Measurements from ENCODE around the gene BHLHE23. TPM values are rescaled to one million over a fixed set of nuclear protein-coding genes. Genes with fewer than 3 reads are reported as not detected.

Gene BHLHE23
- total RNA-seq, 4 donors from 2014 or later: not detected

DNA sequence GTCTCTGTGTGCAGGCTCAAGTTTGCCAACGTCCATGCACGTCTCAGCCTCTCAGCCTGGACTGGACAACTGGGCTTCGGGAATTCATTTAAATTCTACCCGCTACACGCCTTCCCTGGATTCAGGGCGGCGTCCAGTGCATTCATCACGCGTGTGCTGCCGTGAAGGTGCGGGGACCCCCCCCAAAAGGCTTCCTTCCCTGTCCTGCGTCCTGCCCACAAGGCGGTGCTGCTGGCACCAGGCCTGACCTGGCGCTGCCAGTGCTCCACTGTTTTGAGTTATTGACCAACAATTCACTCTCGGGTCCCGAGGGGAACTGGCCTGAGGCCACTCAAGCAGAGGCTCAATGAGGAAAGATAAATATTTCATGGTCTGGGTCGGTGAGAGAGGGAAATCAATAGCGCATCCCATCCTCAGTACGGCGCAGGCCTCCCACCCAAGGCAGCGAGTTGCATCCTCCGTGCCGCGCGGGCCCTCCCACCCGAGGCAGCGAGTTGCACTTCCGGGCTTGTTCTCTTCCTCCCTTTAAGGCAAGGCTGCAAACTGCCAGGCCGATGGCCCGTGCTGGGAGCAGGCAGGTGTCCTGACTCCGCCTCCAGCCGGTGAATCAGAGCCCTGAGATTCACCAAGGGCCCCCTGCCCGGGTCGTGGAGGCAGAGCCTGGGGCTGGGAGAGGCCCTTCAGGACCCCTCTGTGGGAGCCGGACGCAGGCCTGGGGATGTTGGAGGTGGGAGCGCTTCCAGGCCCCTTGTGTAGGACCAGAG is 22.8 kb upstream of the BHLHE23 start:
- DNase-seq (ENCODE audit: low spot score) (no peak), ATAC-seq (ENCODE audit: low FRiP score) (no peak)
- TF ChIP-seq, protein P1, sequence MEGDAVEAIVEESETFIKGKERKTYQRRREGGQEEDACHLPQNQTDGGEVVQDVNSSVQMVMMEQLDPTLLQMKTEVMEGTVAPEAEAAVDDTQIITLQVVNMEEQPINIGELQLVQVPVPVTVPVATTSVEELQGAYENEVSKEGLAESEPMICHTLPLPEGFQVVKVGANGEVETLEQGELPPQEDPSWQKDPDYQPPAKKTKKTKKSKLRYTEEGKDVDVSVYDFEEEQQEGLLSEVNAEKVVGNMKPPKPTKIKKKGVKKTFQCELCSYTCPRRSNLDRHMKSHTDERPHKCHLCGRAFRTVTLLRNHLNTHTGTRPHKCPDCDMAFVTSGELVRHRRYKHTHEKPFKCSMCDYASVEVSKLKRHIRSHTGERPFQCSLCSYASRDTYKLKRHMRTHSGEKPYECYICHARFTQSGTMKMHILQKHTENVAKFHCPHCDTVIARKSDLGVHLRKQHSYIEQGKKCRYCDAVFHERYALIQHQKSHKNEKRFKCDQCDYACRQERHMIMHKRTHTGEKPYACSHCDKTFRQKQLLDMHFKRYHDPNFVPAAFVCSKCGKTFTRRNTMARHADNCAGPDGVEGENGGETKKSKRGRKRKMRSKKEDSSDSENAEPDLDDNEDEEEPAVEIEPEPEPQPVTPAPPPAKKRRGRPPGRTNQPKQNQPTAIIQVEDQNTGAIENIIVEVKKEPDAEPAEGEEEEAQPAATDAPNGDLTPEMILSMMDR (IDR thresholded peaks at IDR 0.05): no peak

DNA sequence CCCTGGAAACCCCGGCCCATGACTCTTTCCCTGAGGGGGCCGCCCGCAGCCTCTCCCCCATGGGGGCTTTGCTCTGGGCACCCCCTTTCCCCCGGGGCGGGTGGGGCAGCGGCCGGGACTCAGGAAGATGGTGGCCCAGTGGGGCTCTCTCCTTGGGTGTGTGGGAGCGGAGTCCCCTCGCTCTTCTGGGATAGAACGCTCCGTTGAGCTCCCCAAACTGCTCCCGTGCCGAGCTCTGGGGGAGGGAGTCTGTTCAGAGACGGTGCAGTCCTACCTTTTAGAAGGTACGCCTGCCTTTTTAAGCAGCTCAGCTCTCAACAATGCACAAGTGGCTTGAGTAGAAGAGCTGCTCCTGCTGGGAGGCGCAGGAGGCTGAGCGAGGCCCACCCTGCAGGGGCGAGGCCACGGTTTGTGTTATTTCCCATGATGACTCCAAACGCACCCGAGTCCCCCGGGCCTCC is 21.7 kb upstream of the BHLHE23 start:
- ATAC-seq (ENCODE audit: low FRiP score): no peak
- TF ChIP-seq, protein P1 (IDR thresholded peaks at IDR 0.05): no peak
- no peak for DNase-seq (ENCODE audit: low spot score)

DNA sequence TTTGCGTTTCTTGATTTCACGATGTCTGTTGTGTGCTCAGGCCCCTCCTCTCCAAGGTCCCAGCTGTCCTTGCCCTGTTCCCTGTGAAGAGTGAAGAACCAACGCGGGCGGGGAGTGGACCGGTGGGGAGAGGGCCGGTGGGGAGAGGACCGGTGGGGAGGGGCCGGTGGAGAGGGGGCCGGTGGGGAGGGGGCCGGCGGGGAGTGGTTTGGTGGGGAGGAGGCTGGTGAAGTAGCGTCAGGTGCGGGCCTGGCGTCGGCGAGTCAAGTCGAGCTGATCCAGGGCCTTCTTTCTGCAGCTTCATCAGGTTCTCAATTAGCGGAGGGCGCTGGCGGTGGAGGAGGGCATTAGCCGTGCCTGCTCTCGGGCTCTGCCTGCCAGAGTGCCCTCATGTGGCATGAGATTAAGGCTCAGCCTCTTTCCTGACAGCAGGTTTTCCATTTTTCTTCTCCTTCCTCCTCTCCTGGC is 21.2 kb upstream of the BHLHE23 start:
- DNase-seq (ENCODE audit: low spot score) (no peak), ATAC-seq (ENCODE audit: low FRiP score) (no peak)
- TF ChIP-seq, protein P1 (IDR thresholded peaks at IDR 0.05): no peak

DNA sequence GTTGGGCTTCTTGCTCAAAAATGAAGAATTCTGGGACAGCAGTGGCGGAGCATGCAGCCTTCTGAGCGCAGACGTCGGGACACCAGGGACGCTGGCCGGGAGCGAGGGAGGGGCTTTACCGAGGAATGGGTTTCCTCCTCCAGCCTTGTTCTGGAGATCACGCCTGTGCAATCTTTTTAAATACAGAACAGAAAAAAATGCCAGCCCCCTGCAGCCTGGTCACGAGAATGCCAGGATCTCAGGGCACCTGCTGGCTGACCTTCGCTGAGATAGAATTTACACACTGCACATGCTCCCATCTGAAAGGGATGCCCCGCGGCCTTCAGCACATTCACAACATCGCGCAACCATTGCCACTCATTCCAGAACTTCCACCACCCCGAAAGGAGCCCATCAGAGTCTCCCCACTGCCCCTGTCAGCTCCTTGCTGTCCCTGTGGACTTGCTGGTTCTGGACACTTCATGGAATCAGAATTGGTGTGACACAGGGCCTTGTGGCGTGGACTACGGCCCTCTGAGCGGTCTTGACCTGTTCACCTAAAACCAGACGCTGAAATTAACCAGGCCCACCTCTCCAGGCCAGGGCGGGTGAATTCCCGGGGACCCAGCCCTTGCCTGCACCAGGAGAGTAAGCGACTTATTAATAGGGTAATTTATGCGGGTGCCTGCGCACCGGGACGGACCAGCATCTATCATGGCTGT is 20.6 kb upstream of the BHLHE23 start:
- no peak for ATAC-seq (ENCODE audit: low FRiP score)
- no peak for DNase-seq (ENCODE audit: low spot score)
- TF ChIP-seq, protein P1 (IDR thresholded peaks at IDR 0.05): no peak

DNA sequence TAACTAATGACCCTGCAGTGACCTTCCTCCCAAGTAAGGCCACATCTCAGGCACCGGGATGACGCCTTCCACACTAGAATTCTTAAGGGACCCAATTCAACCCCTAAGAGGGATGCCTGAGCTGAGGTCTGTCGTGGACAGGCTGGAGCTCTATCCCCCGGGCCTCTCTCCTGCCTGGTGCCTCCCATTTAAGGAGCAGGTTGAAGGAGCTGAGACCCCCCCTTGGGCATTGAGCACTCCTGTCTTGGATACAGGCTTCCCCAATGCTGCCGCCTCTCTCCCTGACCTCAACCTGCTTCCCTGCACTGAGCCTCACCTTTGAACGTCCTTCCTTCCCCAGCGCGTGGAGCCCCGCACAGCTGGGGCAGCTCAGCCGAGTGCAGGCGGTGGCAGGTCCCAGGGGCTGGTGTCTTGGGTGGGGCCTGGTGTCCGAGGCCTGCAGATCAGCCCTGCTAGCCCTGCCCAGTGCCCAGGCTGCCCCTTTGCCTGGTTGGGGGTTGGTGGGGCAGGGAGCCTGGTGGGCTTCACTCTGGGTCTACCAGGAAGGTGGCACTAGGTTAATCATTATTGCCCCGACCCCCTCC is 19.9 kb upstream of the BHLHE23 start:
- DNase-seq (ENCODE audit: low spot score) (no peak), ATAC-seq (ENCODE audit: low FRiP score) (no peak)
- TF ChIP-seq, protein P1 (IDR thresholded peaks at IDR 0.05): no peak

DNA sequence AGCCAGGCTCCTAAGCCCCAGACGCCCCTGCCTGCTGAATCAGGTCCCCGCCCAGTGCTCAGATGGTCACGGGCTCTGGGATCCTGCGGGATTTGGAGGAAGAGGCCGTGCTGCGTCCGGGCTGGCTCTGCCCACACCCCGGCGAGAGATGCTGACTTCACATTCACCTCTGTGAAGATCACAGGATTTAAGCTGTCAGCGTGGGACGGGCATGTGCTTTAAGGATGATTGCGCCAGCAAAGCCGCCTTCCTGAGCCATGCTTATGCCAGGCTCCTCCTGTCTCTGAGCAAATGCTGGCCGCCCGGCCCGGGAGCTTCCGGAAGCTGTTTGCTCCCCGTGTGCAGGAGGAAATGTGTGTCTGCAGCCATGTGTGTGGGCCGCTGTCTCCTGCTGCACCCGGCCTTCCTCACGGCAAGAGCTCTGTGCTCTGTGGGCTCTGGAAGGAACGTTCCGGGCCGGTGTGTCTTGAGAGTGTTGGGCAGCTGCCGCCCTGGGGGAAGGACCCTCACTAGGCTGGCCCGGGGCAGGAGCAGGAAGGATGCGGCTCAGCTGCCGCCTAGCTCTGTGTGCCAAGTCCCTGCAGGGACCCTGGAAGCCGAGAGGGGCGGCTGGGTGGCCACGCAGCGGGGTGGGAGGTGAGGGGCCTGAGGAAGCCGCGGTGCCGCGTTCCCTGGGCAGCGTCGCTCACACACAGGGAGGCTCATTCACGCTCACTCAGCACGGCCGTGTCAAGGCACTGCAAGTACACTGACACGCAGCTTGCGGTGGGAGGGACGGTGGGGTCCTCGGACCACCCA is 19.0 kb upstream of the BHLHE23 start:
- TF ChIP-seq, protein P1 (IDR thresholded peaks at IDR 0.05): no peak
- no peak for DNase-seq (ENCODE audit: low spot score)
- peak; percentile 71 for ATAC-seq (ENCODE audit: low FRiP score)
